ENCODE results near the gene EPAS1. TPM values are rescaled to one million over a fixed set of nuclear protein-coding genes. Genes with fewer than 3 reads are reported as not detected.
A peak's percentile ranks its signal among the peaks of the same experiment; 100 is the strongest.

EPAS1 gene
- total RNA-seq, 1 experiment from 2014 or later: 106 TPM

GRCh38 chr2:46299365-46300263 lies 2.4 kb downstream of the EPAS1 start:
- intact Hi-C loops (cut with micrococcal nuclease; ENCODE audit: unreplicated experiment): loop anchor here (2.0 to 5.0 kb wide), 3 partner anchors 65 to 289 kb away; no protein-coding TSS in a partner anchor
- peaks cover 44% of the 10 kb centered on the region for H3K4me1 ChIP-seq (ENCODE audit: control insufficient read depth, insufficient read depth, low read length)

More at GRCh38 chr2:46299365-46300263, 2.4 kb downstream of the EPAS1 start:
- ATAC-seq: peak; percentile 24
- Histone ChIP-seq H3K4me3 (ENCODE audit: low read depth in 2 of 2, low read length in 2 of 2) (peak overlapping the region; percentile 89 to 92), H3K9me3 (ENCODE audit: control insufficient read depth, insufficient read depth, low read depth, low read length) (no peaks in the 10 kb centered on the region), H3K27ac (ENCODE audit: low read length) (peak overlapping the region; percentile 89), H3K27me3 (ENCODE audit: control insufficient read depth, insufficient read depth, low read length) (no peaks in the 10 kb centered on the region), H3K36me3 (ENCODE audit: control insufficient read depth, insufficient read depth, low read length) (no peaks in the 10 kb centered on the region)
- in situ Hi-C loops (cut with HindIII; ENCODE audit: low pct_unique_long_range_greater_than_20kb, low sequenced_read_pairs): no loop called here
- POLR2A ChIA-PET: interaction anchor here (0.6 kb wide), 1 partner anchor 693 kb away, joined by 4 read pairs; no protein-coding TSS in a partner anchor
- no peak for DNase-seq (ENCODE audit: low read depth, low spot score)
- TF ChIP-seq CTCF (IDR thresholded peaks at IDR 0.05) (no peak), TCF7L2 (IDR thresholded peaks at IDR 0.05; ENCODE audit: low read depth, low read length) (no peak), SIN3A (IDR thresholded peaks at IDR 0.05; ENCODE audit: borderline replicate concordance, insufficient read depth, low read depth, low read length) (no peak; the same call in 1 of the 2 replicates), POLR2AphosphoS5 (IDR thresholded peaks at IDR 0.05; ENCODE audit: low read depth, low read length) (no peak; the same call in 1 of the 2 replicates), REST (IDR thresholded peaks at IDR 0.05; ENCODE audit: insufficient read depth in 1 of 2, low read depth in 2 of 2, low read length in 1 of 2) (no peak)
- CTCF ChIA-PET: interaction anchor here (0.6 to 0.7 kb wide), 3 partner anchors 10 to 306 kb away, joined by 8 to 16 read pairs (median 12); no protein-coding TSS in a partner anchor
- BruUV-seq (replicated peaks): TSS peak; percentile 65

Measured in Panc1 (cell line).